Neutrophil (primary cell): Measurements from ENCODE around the gene CCDC92B.

Experiments
- H3K27ac ChIP-seq: fragments of 200-600 bp; sonication (generic); 2 replicates; pipeline ENCODE4 v1.5.1; 2016; ENCODE audit warnings: mild to moderate bottlenecking, moderate library complexity
- H3K27me3 ChIP-seq: fragments of 200-600 bp; sonication (generic); 2 replicates; pipeline ENCODE4 v1.6.0; 2016; ENCODE audit warnings: mild to moderate bottlenecking
- H3K36me3 ChIP-seq: fragments of 200-600 bp; sonication (generic); 2 replicates; pipeline ENCODE4 v1.5.1; 2017
- H3K4me1 ChIP-seq, 2 experiments: fragments of 200-600 bp in 1 of 2; sonication (generic) in 1 of 2; 1 replicate in 1 of 2; 2 replicates in 1 of 2; pipeline versions ENCODE4 v1.5.1 to v1.6.1; 2013 to 2016; ENCODE audit warnings: low read depth in 1 of 2, low read length in 1 of 2, mild to moderate bottlenecking in 1 of 2, moderate library complexity in 1 of 2; ENCODE audit not compliant: control insufficient read depth in 1 of 2, insufficient read depth in 1 of 2
- H3K4me3 ChIP-seq, 2 experiments: fragments of 200-600 bp in 1 of 2; sonication (generic) in 1 of 2; 1 replicate in 1 of 2; 2 replicates in 1 of 2; pipeline ENCODE4 v1.5.1; 2013 to 2016; ENCODE audit warnings: low read depth in 1 of 2, low read length in 1 of 2, mild to moderate bottlenecking in 1 of 2, moderate library complexity in 1 of 2
- H3K9me3 ChIP-seq: fragments of 200-600 bp; sonication (generic); 2 replicates; pipeline ENCODE4 v1.5.1; 2016
- CTCF ChIP-seq: fragments of 200-600 bp; sonication (generic); IDR thresholded peaks from 2 replicates; pipeline ENCODE4 v1.5.1; 2016; ENCODE audit warnings: antibody characterized with exemption

The CCDC92B gene

GRCh38 chr17:2780931-2781454 is 31.5 kb upstream of the CCDC92B start:
- H3K36me3 ChIP-seq: no peaks in the 10 kb centered on the region
- H3K27ac ChIP-seq: no peak overlapping the region
- no peaks in the 10 kb centered on the region for H3K9me3 ChIP-seq
- peaks cover 0 to 6% of the 10 kb centered on the region in 2 experiments for H3K4me1 ChIP-seq
- no peak overlapping the region for H3K4me3 ChIP-seq
- peaks cover 50% of the 10 kb centered on the region for H3K27me3 ChIP-seq
- TF ChIP-seq CTCF: no peak

GRCh38 chr17:2780256-2780655 is 30.8 kb upstream of the CCDC92B start:
- Histone ChIP-seq H3K9me3 (no peaks in the 10 kb centered on the region), H3K36me3 (no peaks in the 10 kb centered on the region), H3K27ac (no peak overlapping the region), H3K4me3 (no peak overlapping the region), H3K4me1 (peaks cover 0 to 3% of the 10 kb centered on the region in 2 experiments), H3K27me3 (peaks cover 58% of the 10 kb centered on the region)
- TF ChIP-seq CTCF: no peak

- TF ChIP-seq CTCF: no peak
- Histone ChIP-seq H3K27me3 (peaks cover 65% of the 10 kb centered on the region), H3K4me1 (peaks cover 0 to 3% of the 10 kb centered on the region in 2 experiments), H3K9me3 (no peaks in the 10 kb centered on the region), H3K36me3 (no peaks in the 10 kb centered on the region), H3K27ac (no peak overlapping the region), H3K4me3 (no peak overlapping the region)
Observed at GRCh38 chr17:2779545-2779944, 30.1 kb upstream of the CCDC92B start.

- Histone ChIP-seq H3K9me3 (no peaks in the 10 kb centered on the region), H3K4me1 (peaks cover 0 to 3% of the 10 kb centered on the region in 2 experiments), H3K36me3 (no peaks in the 10 kb centered on the region), H3K27me3 (peaks cover 75% of the 10 kb centered on the region), H3K4me3 (no peak overlapping the region), H3K27ac (no peak overlapping the region)
- TF ChIP-seq CTCF: no peak
Observed at GRCh38 chr17:2778489-2778888, 29.0 kb upstream of the CCDC92B start.

- H3K4me3 ChIP-seq: no peak overlapping the region
- no peak overlapping the region for H3K27ac ChIP-seq
- peaks cover 0 to 3% of the 10 kb centered on the region in 2 experiments for H3K4me1 ChIP-seq
- no peaks in the 10 kb centered on the region for H3K36me3 ChIP-seq
- peaks cover 87% of the 10 kb centered on the region for H3K27me3 ChIP-seq
- H3K9me3 ChIP-seq: no peaks in the 10 kb centered on the region
- TF ChIP-seq CTCF: no peak
Observed at GRCh38 chr17:2777242-2777867, 27.9 kb upstream of the CCDC92B start.
